HCT116 (cell line): Measurements from ENCODE around the gene DNAJC6. TPM values are rescaled to one million over a fixed set of nuclear protein-coding genes. Genes with fewer than 3 reads are reported as not detected.

Experiments
- ATAC-seq: fragments of 200-7000 bp; cut with Tn5 transposase; 2 replicates; pipeline ENCODE4 v1.9.1; 2020; ENCODE audit warnings: mild to moderate bottlenecking, moderate library complexity
- BruUV-seq: library from RNA; stranded (reverse); fragments of 400-500 nt; replicated peaks from 2 replicates; lab custom pipeline; 2021; lab: Mats Ljungman, UMichigan
- CTCF ChIA-PET: fragments of 300-600 bp; sonication (Branson Sonifier 250); formaldehyde crosslinking; loops from one replicate; lab custom pipeline; 2021; ENCODE audit warnings: antibody characterized with exemption; lab: Charles Lee
- POLR2A ChIA-PET: fragments of 300-600, 350-600 bp; sonication (Branson Sonifier 250); formaldehyde crosslinking; loops from one replicate; lab custom pipeline; 2021; ENCODE audit warnings: antibody characterized with exemption; lab: Charles Lee
- RAD21 ChIA-PET, 2 experiments: fragments of 300-600 bp; sonication (Branson Sonifier 250); formaldehyde crosslinking; loops; one replicate each; lab custom pipeline; 2023; ENCODE audit warnings: low total read pairs in 2 of 2; ENCODE audit not compliant: uncharacterized antibody in 2 of 2, unreplicated experiment in 2 of 2, low non-redundant PET in 1 of 2; lab: Charles Lee
- DNase-seq: peaks from one replicate; pipeline ENCODE4 v3.0.0-alpha.2; 2010; ENCODE audit warnings: low read depth, low spot score
- H2AFZ ChIP-seq: fragments of 200-600 bp; shearing (Covaris generic), sonication (generic); 2 replicates; pipeline ENCODE4 v1.6.1; 2017; ENCODE audit warnings: low read depth, mixed run types, mixed read lengths, antibody characterized with exemption, low read length; ENCODE audit not compliant: poor library complexity, severe bottlenecking
- H3K27ac ChIP-seq: 2 replicates; pipeline ENCODE4 v1.5.1; 2012; ENCODE audit warnings: low read depth, low read length
- H3K27me3 ChIP-seq: fragments of 200-600 bp; sonication (generic); 2 replicates; pipeline ENCODE4 v1.6.1; 2016; ENCODE audit warnings: mixed run types, low read length, mixed read lengths; ENCODE audit not compliant: insufficient read depth
- H3K36me3 ChIP-seq, 2 experiments: fragments of 200-500 bp in 1 of 2; fragments of 200-600 bp in 1 of 2; sonication (Bioruptor generic) in 1 of 2; sonication (generic) in 1 of 2; 2 replicates each; pipeline versions ENCODE4 v1.5.1 to v1.6.1; 2014 to 2016; ENCODE audit warnings: low read length in 2 of 2, inconsistent platforms in 1 of 2, mixed read lengths in 1 of 2, mixed run types in 1 of 2; ENCODE audit not compliant: insufficient read depth in 2 of 2, control insufficient read depth in 1 of 2
- H3K4me1 ChIP-seq, 2 experiments: fragments of 200-600 bp in 1 of 2; sonication (generic) in 1 of 2; 2 replicates each; pipeline versions ENCODE4 v1.5.1 to v1.6.1; 2012 to 2017; ENCODE audit warnings: low read length in 2 of 2, inconsistent platforms in 1 of 2, mild to moderate bottlenecking in 1 of 2, mixed read lengths in 1 of 2, mixed run types in 1 of 2, moderate library complexity in 1 of 2; ENCODE audit not compliant: insufficient read depth in 2 of 2, control insufficient read depth in 1 of 2
- H3K4me2 ChIP-seq: fragments of 200-600 bp; sonication (generic); 2 replicates; pipeline ENCODE4 v1.6.1; 2017; ENCODE audit warnings: mixed run types, low read length, mixed read lengths
- H3K4me3 ChIP-seq, 2 experiments: fragments of 200-600 bp in 1 of 2; sonication (generic) in 1 of 2; replicated peaks in 1 of 2; 2 replicates each; pipeline ENCODE4 v1.5.1; 2011 to 2016; ENCODE audit warnings: low read length in 2 of 2, control low read depth in 1 of 2, low read depth in 1 of 2, mild to moderate bottlenecking in 1 of 2, mixed read lengths in 1 of 2, mixed run types in 1 of 2
- H3K79me2 ChIP-seq: fragments of 200-600 bp; sonication (generic); 2 replicates; pipeline ENCODE4 v1.6.1; 2017; ENCODE audit warnings: mild to moderate bottlenecking, mixed run types, low read length, moderate library complexity, mixed read lengths; ENCODE audit not compliant: insufficient read depth
- H3K9ac ChIP-seq: fragments of 200-600 bp; sonication (generic); 2 replicates; pipeline ENCODE4 v1.6.1; 2016; ENCODE audit warnings: low read length, mixed read lengths
- H3K9me2 ChIP-seq: fragments of 200-600 bp; sonication (generic), shearing (Covaris generic); 2 replicates; pipeline ENCODE4 v1.6.1; 2017; ENCODE audit warnings: mixed run types, mild to moderate bottlenecking, moderate library complexity; ENCODE audit not compliant: insufficient read depth
- H3K9me3 ChIP-seq, 2 experiments: fragments of 200-500 bp in 1 of 2; fragments of 200-600 bp in 1 of 2; sonication (Bioruptor generic) in 1 of 2; sonication (generic) in 1 of 2; 2 replicates each; pipeline ENCODE4 v1.6.1; 2014 to 2017; ENCODE audit warnings: low read length in 2 of 2, mixed read lengths in 2 of 2, inconsistent platforms in 1 of 2, low read depth in 1 of 2, mild to moderate bottlenecking in 1 of 2, mixed run types in 1 of 2, moderate library complexity in 1 of 2; ENCODE audit not compliant: control insufficient read depth in 1 of 2, insufficient read depth in 1 of 2
- H4K20me1 ChIP-seq: fragments of 200-600 bp; sonication (generic), shearing (Covaris generic); 2 replicates; pipeline ENCODE4 v1.6.1; 2017; ENCODE audit warnings: mixed run types, mild to moderate bottlenecking, moderate library complexity; ENCODE audit not compliant: insufficient read depth
- CBX3 ChIP-seq: IDR thresholded peaks from 2 replicates; pipeline ENCODE4 v1.6.1; 2012; ENCODE audit warnings: low read depth
- CEBPB ChIP-seq: IDR thresholded peaks from 2 replicates; pipeline ENCODE4 v1.6.1; 2012; ENCODE audit warnings: low read depth
- ELF1 ChIP-seq: IDR thresholded peaks from 2 replicates; pipeline ENCODE4 v1.6.1; 2012; ENCODE audit warnings: low read depth, borderline replicate concordance
- EZH2 ChIP-seq: fragments of 200-600 bp; sonication (generic); IDR thresholded peaks from 2 replicates; pipeline ENCODE4 v1.6.1; 2017; ENCODE audit warnings: antibody characterized with exemption, mixed run types
- EZH2phosphoT487 ChIP-seq: fragments of 200-600 bp; IDR thresholded peaks from 2 replicates; pipeline ENCODE4 v1.6.1; 2018; ENCODE audit warnings: antibody characterized with exemption, borderline replicate concordance
- JUND ChIP-seq: IDR thresholded peaks from 2 replicates; pipeline ENCODE4 v1.6.1; 2012
- POLR2A ChIP-seq: IDR thresholded peaks from 2 replicates; pipeline ENCODE4 v1.7.0; 2011; ENCODE audit warnings: borderline replicate concordance; ENCODE audit not compliant: insufficient read depth, insufficient read length; ENCODE audit errors: extremely low read depth
- RAD21 ChIP-seq: IDR thresholded peaks from 2 replicates; pipeline ENCODE4 v1.6.1; 2012; ENCODE audit warnings: low read depth, mild to moderate bottlenecking
- REST ChIP-seq: IDR thresholded peaks from 2 replicates; pipeline ENCODE4 v1.6.1; 2012; ENCODE audit warnings: low read depth
- SP1 ChIP-seq: IDR thresholded peaks from 2 replicates; pipeline ENCODE4 v1.6.1; 2012; ENCODE audit warnings: low read depth
- SRF ChIP-seq: IDR thresholded peaks from 2 replicates; pipeline ENCODE4 v1.6.1; 2012; ENCODE audit warnings: low read depth
- TCF7L2 ChIP-seq: IDR thresholded peaks from 2 replicates; pipeline ENCODE4 v1.7.0; 2011; ENCODE audit warnings: borderline replicate concordance, inconsistent platforms; ENCODE audit not compliant: insufficient read depth, insufficient read length; ENCODE audit errors: extremely low read depth
- YY1 ChIP-seq: IDR thresholded peaks from 2 replicates; pipeline ENCODE4 v1.6.1; 2011; ENCODE audit warnings: low read length, low read depth, moderate library complexity, mild to moderate bottlenecking; ENCODE audit not compliant: insufficient replicate concordance; ENCODE audit errors: extremely low read depth
- ZFX ChIP-seq: fragments of 450-650 bp; IDR thresholded peaks from 2 replicates; pipeline ENCODE4 v1.6.1; 2017
- ZNF274 ChIP-seq: fragments of 200-500 bp; sonication (Bioruptor generic); IDR thresholded peaks from 2 replicates; pipeline ENCODE4 v1.6.1; 2014; ENCODE audit warnings: mild to moderate bottlenecking, low read depth, low read length, inconsistent platforms
- intact Hi-C: fragments of 100-400 bp; cut with micrococcal nuclease; formaldehyde crosslinking; loops from 2 replicates; pipeline ENCODE4 v1.10.0; 2022
- total RNA-seq: library from RNA; stranded (reverse); gene quantifications from one replicate; pipeline ENCODE4 v1.2.1, GENCODE V29; 2021; ENCODE audit not compliant: unreplicated experiment
- TF ChIP-seq, protein P1 (sequence below), 3 experiments: fragments of 200-600 bp in 1 of 3; sonication (generic) in 1 of 3; IDR thresholded peaks in 2 of 3; conservative IDR thresholded peaks in 1 of 3; 2 replicates each; pipeline ENCODE4 v1.5.1; 2012 to 2017; ENCODE audit warnings: low read depth in 2 of 3, low read length in 2 of 3, antibody characterized with exemption in 1 of 3, borderline replicate concordance in 1 of 3, control low read depth in 1 of 3, mild to moderate bottlenecking in 1 of 3, mixed read lengths in 1 of 3, mixed run types in 1 of 3, moderate library complexity in 1 of 3; ENCODE audit not compliant: insufficient read depth in 1 of 3
- TF ChIP-seq, protein P2 (sequence below): IDR thresholded peaks from 2 replicates; pipeline ENCODE4 v1.6.1; 2011; ENCODE audit warnings: mild to moderate bottlenecking, low read length, moderate library complexity; ENCODE audit not compliant: insufficient replicate concordance; ENCODE audit errors: extremely low read depth

The DNAJC6 gene
- total RNA-seq, 1 experiment from 2014 or later: 9.0 TPM

DNA sequence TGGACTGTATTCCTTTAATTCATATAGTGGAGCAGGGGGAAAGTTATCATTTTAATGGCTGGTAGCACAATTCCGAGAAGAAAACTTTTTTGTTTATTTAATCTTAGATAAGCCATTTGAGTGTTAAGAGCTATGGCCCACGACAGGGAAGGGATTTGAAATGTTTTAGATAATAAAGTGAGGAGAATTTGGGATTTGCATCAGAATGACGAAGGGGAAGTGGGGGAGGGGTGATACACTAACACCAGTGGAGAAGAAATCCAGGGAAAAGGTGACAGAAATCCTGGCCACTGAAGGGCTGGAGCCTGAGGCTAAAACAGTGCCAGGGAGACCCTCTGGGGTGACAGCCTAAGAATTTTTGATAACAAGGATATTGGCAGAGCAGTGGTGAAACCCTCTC, 132.1 kb downstream of the DNAJC6 start:
- RAD21 ChIA-PET: no interaction called here
- H4K20me1 ChIP-seq: no peaks in the 10 kb centered on the region
- BruUV-seq: no TSS peak
- no peak overlapping the region for H2AFZ ChIP-seq
- no peaks in the 10 kb centered on the region for H3K36me3 ChIP-seq
- no peak overlapping the region for H3K27ac ChIP-seq
- ATAC-seq: no peak
- no peak overlapping the region for H3K4me2 ChIP-seq
- POLR2A ChIA-PET: interaction anchor here (0.9 kb wide), 1 partner anchor 21 kb away, joined by 4 read pairs; the partner anchor contains the start of genes LEPR and LEPROT
- DNase-seq: no peak
- no peaks in the 10 kb centered on the region for H3K9me2 ChIP-seq
- no peaks in the 10 kb centered on the region for H3K79me2 ChIP-seq
- H3K9ac ChIP-seq: no peak overlapping the region
- no peaks in the 10 kb centered on the region for H3K9me3 ChIP-seq
- CTCF ChIA-PET: interaction anchor here (0.8 to 0.9 kb wide), 2 partner anchors 8 to 10 kb away, joined by 3 to 4 read pairs; no protein-coding TSS in a partner anchor
- intact Hi-C loops: no loop called here
- H3K4me1 ChIP-seq: no peaks in the 10 kb centered on the region
- no peaks in the 10 kb centered on the region for H3K27me3 ChIP-seq
- no peak for TF ChIP-seq YY1
- no peak for TF ChIP-seq CEBPB
- no peak for TF ChIP-seq TCF7L2
- TF ChIP-seq REST: no peak
- TF ChIP-seq SRF: no peak
- no peak for TF ChIP-seq ELF1
- TF ChIP-seq JUND: no peak
- TF ChIP-seq EZH2: no peak
- no peak for TF ChIP-seq ZFX
- TF ChIP-seq, protein P1, sequence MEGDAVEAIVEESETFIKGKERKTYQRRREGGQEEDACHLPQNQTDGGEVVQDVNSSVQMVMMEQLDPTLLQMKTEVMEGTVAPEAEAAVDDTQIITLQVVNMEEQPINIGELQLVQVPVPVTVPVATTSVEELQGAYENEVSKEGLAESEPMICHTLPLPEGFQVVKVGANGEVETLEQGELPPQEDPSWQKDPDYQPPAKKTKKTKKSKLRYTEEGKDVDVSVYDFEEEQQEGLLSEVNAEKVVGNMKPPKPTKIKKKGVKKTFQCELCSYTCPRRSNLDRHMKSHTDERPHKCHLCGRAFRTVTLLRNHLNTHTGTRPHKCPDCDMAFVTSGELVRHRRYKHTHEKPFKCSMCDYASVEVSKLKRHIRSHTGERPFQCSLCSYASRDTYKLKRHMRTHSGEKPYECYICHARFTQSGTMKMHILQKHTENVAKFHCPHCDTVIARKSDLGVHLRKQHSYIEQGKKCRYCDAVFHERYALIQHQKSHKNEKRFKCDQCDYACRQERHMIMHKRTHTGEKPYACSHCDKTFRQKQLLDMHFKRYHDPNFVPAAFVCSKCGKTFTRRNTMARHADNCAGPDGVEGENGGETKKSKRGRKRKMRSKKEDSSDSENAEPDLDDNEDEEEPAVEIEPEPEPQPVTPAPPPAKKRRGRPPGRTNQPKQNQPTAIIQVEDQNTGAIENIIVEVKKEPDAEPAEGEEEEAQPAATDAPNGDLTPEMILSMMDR (IDR thresholded peaks at IDR 0.05 in 2 of 3, conservative IDR thresholded peaks at IDR 0.05 in 1 of 3; ENCODE audit: borderline replicate concordance in 1 of 3, insufficient read depth in 1 of 3, low read depth in 2 of 3, low read length in 2 of 3): no peak
- TF ChIP-seq EZH2phosphoT487: no peak
- TF ChIP-seq POLR2A: no peak
- TF ChIP-seq, protein P2, sequence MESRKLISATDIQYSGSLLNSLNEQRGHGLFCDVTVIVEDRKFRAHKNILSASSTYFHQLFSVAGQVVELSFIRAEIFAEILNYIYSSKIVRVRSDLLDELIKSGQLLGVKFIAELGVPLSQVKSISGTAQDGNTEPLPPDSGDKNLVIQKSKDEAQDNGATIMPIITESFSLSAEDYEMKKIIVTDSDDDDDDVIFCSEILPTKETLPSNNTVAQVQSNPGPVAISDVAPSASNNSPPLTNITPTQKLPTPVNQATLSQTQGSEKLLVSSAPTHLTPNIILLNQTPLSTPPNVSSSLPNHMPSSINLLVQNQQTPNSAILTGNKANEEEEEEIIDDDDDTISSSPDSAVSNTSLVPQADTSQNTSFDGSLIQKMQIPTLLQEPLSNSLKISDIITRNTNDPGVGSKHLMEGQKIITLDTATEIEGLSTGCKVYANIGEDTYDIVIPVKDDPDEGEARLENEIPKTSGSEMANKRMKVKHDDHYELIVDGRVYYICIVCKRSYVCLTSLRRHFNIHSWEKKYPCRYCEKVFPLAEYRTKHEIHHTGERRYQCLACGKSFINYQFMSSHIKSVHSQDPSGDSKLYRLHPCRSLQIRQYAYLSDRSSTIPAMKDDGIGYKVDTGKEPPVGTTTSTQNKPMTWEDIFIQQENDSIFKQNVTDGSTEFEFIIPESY: no peak
- no peak for TF ChIP-seq SP1
- TF ChIP-seq ZNF274: no peak
- no peak for TF ChIP-seq CBX3
- no peak for TF ChIP-seq RAD21
- no peak overlapping the region for H3K4me3 ChIP-seq
